Measurements from ENCODE around the gene DCC. TPM values are rescaled to one million over a fixed set of nuclear protein-coding genes. Genes with fewer than 3 reads are reported as not detected.

The DCC gene
- total and polyA plus RNA-seq, 9 of the 15 experiments (the other 6 are each of a cell fraction or from before 2014, with no cell fraction given), result not detected

- Histone ChIP-seq H3K9me1 (ENCODE audit: control insufficient read depth, insufficient read depth, low read length) (no peaks in the 10 kb centered on the region), H3K4me3 (no peak overlapping the region), H3K27me3 (ENCODE audit: control insufficient read depth in 2 of 2, insufficient read depth in 2 of 2, low read length in 2 of 2) (no peaks in the 10 kb centered on the region), H4K20me1 (replicated peaks; ENCODE audit: control insufficient read depth, insufficient read depth, low read length) (no peaks in the 10 kb centered on the region), H3K36me3 (ENCODE audit: control insufficient read depth, insufficient read depth, low read length) (no peaks in the 10 kb centered on the region), H3K4me2 (ENCODE audit: insufficient read depth, low read length) (no peak overlapping the region), H3K9ac (ENCODE audit: insufficient read depth in 1 of 2, low read depth in 2 of 2, low read length in 2 of 2) (no peak overlapping the region), H2AFZ (ENCODE audit: low read depth, low read length) (no peak overlapping the region), H3K9me3 (replicated peaks; ENCODE audit: control insufficient read depth, insufficient read depth, low read depth, low read length) (no peaks in the 10 kb centered on the region), H3K79me2 (ENCODE audit: control insufficient read depth, insufficient read depth, low read length) (no peaks in the 10 kb centered on the region), H3K27ac (ENCODE audit: extremely low read depth, low read depth, low read length) (no peak overlapping the region), H3K4me1 (replicated peaks in 1 of 2; ENCODE audit: control insufficient read depth in 2 of 2, insufficient read depth in 2 of 2, low read length in 2 of 2) (no peaks in the 10 kb centered on the region)
- no TSS peak for BruUV-seq (replicated peaks)
- intact Hi-C loops (cut with micrococcal nuclease) (no loop called here), in situ Hi-C loops (cut with MboI) (no loop called here)
- DNase-seq (ENCODE audit: extremely low read depth in 1 of 4, low spot score in 3 of 4) (no peak), ATAC-seq (no peak), FAIRE-seq (no peak)
- POLR2A ChIA-PET, result no interaction called here
- CTCF ChIA-PET (ENCODE audit: low intra/inter-chr PET ratio), result no interaction called here
- WGBS (ENCODE audit: insufficient coverage, low coverage, missing lambda C conversion rate), result 0% methylated on average over 1 of the region's 1 CpG
- TF ChIP-seq JUNB (CRISPR knock-in tag; conservative IDR thresholded peaks at IDR 0.05), result no peak
- no peak for TF ChIP-seq E2F6 (IDR thresholded peaks at IDR 0.05; ENCODE audit: borderline replicate concordance in 1 of 2, extremely low read depth in 1 of 2, insufficient read depth in 1 of 2, insufficient read length in 1 of 2, low read depth in 1 of 2, low read length in 1 of 2, poor library complexity in 1 of 2, severe bottlenecking in 1 of 2)
- TF ChIP-seq RBM22 (IDR thresholded peaks at IDR 0.05; ENCODE audit: low read depth, low read length, poor library complexity, severe bottlenecking), result no peak
- no peak for TF ChIP-seq GABPB2 (CRISPR knock-in tag; conservative IDR thresholded peaks at IDR 0.05)
- TF ChIP-seq NCOA6 (IDR thresholded peaks at IDR 0.05), result no peak
- no peak for TF ChIP-seq REST (IDR thresholded peaks at IDR 0.05; ENCODE audit: borderline replicate concordance)
- no peak for TF ChIP-seq REST (CRISPR knock-in tag; IDR thresholded peaks at IDR 0.05; ENCODE audit: low read depth)
- no peak for TF ChIP-seq SREBF2 (CRISPR knock-in tag; IDR thresholded peaks at IDR 0.05)
- TF ChIP-seq ZHX1 (conservative IDR thresholded peaks at IDR 0.05; ENCODE audit: low read length), result no peak
These were observed 914.3 kb downstream of the DCC start for GRCh38 chr18:53254265-53254664.

Data from K562 (cell line).